Left lobe of liver (tissue), 2 donors: ENCODE results near the gene TNNC2. TPM values are rescaled to one million over a fixed set of nuclear protein-coding genes. Genes with fewer than 3 reads are reported as not detected.
A peak's percentile ranks its signal among the peaks of the same experiment; 100 is the strongest.
"Not testable (repeated sequence)": the region's sequence is repeated elsewhere in the genome, so short reads cannot be mapped to it uniquely, and the experiment has no call there.

ENCODE experiments used
- ATAC-seq: fragments of 200-7000 bp; cut with Tn5 transposase; one replicate; pipeline ENCODE4 v1.9.1; 2020; ENCODE audit warnings: mild to moderate bottlenecking, moderate library complexity
- DNase-seq: peaks from one replicate; pipeline ENCODE4 v3.0.0-alpha.2; 2020; ENCODE audit warnings: low spot score
- total RNA-seq: library from RNA; stranded (reverse); gene quantifications from one replicate; pipeline ENCODE4 v1.2.1, GENCODE V29; 2021
- donor health status: DM: no; HTN: no; CAD: no; lungs with moderate emphysema.
- donor health status: DM: no; HTN: yes; CAD: no.

The TNNC2 gene
- total RNA-seq, 1 donor from 2014 or later, result not detected

DNA sequence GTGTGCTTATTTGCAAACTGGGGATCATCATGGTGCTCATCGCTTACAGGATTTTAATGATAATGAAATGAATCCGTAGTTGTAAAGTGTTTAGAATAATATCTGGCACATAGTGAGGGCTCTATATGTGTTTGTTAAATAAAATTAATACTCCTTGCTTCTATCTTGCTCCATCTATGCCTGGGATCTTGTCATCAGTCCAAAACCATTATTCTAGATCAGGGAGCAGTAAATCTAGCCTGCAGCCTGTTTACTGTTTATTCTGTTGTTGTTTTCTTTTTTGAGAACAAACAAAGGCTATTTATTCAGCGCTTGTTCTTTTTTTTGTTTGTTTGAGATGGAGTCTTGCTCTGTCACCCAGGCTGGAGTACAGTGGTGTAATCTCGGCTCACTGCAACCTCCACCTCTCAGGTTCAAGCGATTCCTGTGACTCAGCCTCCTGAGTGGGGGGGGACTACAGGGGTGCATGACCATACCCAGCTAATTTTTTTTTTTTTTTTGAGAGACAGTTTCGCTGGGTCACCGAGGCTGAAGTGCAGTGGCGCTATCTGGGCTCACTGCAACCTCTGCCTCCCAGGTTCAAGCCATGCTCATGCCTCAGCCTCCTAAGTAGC is 22.0 kb upstream of the TNNC2 start:
- no peak for DNase-seq
- ATAC-seq, result no peak

DNA sequence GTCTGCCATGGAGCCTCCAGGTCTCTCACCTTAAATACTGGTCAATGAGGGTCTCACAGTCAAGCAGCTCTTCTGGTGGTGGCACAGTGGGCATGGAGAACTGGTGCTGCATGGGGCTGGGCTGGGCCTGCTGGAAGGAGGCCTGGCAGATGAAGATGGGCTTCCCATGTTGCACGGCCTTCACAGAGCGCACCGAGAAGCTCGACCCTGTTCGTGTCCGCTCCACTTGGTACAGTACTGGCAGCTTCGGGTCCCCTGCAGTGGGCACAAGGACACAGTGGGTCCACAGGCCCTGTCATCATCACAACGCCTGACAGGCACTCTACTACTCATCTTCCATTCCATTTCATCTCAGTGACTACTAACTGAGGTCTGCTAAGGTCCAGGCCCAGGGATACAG is 21.3 kb upstream of the TNNC2 start:
- ATAC-seq (no peak), DNase-seq (no peak)

DNA sequence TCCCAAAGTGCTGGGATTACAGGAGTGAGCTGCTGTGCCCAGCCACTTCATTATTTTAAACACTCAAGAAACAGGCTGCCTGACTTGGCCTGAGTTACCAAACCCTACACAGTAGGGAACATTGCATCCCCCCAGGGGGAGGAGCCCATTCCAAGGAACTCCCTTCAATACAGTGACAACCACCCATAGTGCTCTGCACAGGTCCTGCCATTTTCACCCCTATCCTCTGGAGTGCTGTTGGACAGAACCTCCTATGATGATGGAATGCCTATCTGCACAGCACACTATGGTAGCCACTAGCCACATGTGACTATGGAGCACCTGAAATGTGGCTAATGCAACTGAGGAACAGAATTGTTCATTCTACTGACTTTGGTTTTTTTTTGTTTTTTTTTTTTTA is 18.3 kb upstream of the TNNC2 start:
- ATAC-seq (no peak), DNase-seq (no peak)

DNA sequence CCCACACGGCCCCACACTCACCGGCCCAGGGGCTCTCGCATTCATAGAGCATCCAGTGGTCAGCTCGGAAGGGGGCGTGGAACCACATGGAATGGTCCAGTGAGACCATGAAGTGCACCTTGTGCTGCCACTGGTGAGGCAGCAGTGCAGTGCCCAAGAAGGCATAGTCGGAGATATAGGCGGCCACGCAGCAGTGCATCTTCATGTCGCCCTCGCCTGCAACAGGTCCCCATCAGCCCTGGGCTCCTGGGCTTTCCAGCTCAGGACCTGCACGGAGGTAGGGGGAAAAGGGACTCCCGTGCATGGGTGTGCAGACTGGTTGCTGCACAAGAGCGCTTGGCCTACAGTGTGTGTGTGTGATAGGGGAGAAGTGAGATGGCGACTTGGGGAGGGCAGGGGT is 16.4 kb upstream of the TNNC2 start:
- ATAC-seq (no peak), DNase-seq (no peak)

DNA sequence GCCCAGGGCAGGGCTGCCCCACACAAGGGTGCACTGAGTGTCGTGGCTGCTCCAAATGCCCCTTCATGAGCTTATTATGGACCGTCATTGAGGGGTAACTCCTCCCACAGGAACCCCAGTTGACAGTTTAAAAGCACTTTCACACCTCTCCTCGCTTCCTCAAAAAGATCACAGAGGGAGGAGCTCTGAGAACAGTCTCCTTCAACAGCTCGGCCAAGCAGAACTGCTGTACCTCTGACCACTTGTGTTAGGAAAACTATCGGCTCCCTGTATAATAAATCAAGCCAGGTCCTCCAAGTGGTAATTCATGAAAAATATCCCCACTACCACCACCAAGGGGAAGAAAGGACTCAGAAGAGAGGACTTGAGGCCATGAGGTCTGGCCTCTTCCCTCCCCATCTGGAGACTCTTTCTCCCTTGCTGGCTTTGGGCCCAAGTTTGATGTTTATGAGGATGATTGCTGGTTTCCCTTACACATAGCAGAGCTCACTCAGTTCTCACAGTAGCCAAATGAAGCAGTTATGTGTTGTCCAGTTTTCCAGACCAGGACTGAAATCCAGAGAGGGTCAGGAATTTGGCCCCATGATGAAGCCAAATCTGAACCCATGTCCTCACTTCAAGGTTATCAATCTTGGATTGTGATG is 15.2 kb upstream of the TNNC2 start:
- DNase-seq, result no peak
- ATAC-seq, result no peak

DNA sequence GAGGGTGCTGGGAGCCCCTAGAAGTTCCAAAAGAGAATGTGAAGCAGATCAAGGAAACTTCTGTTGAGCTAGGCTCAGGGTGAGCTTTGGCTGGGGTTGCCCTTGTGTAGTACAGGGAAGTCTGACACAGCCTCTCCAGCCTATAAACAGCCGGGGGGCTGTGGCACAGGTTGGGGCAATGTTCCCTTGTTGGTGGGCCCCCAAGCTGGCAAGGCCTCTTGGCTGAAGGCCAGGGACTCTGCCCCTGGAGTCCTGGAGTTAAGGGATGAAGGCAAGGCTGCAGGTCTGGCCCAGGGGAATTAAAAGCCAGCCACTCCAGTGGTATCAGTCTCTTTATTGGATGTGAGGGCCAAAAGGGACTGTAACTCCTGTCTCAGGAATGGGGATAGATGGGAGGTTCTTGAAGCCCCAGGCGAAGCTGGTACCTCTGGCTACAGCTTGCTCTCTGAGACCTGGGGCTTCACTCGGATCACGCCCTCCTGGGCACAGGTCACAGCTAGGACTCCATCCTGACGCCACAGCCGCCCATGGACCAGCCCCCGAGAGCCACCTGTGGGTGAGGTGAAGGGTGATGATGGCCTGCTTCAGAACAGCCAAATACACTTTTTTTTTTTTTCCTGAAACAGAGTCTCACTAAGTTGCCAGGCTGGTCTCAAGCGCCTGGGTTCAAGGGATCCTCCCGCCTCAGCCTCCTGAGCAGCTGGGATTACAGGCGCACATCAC is 14.5 kb upstream of the TNNC2 start:
- DNase-seq, result no peak
- no peak for ATAC-seq

DNA sequence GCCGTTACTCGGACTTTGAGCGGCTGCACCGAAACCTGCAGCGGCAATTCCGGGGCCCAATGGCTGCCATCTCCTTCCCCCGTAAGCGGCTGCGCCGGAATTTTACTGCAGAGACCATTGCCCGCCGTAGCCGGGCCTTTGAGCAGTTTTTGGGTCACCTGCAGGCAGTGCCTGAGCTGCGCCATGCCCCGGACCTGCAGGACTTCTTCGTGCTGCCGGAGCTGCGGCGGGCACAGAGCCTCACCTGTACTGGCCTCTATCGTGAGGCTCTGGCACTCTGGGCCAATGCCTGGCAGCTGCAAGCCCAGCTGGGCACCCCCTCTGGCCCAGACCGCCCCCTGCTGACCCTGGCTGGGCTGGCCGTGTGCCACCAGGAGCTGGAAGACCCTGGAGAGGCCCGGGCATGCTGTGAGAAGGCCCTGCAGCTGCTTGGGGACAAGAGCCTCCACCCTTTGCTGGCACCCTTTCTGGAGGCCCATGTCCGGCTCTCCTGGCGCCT is 13.6 kb upstream of the TNNC2 start:
- DNase-seq, result no peak
- peak; percentile 11 for ATAC-seq

DNA sequence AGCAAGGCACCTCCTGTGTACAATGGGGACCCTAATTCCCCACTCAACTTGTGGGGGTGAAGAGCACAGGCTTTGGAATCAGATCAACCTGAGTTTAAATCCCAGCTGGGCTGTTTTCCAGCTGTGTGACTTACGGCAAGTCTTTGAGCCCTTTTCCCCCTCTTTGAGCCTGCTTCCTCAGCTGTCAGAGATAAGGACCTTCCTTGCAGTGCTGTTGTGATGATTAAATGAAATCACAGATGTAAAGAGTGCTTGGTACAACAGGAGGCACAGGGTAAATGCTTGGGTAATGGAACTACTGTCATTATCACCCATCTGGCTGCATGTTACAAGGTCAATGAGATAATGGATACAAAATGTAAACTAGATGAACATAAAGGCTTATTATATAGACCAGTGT is 9.7 kb upstream of the TNNC2 start:
- ATAC-seq (no peak), DNase-seq (no peak)

DNA sequence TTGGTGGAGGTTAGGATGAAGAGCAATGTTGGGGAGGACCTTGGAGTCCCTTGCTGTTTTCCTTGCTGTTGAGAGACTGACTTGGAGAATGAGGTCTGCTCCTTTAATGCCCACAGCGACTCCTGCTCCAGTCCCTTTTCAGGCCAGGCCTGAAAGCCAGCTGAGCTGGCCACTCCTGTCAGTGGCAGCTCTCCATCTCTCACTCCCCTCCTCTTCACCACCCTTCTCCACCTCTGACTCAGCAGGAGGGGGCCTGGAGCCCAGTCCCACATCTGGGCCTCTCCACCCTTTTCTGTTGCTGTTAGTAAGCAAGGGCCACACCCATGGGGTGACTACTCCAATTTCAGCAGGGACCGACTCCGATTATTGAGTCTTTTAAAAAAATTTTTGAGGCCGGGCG is 8.7 kb upstream of the TNNC2 start:
- no peak for ATAC-seq
- no peak for DNase-seq

DNA sequence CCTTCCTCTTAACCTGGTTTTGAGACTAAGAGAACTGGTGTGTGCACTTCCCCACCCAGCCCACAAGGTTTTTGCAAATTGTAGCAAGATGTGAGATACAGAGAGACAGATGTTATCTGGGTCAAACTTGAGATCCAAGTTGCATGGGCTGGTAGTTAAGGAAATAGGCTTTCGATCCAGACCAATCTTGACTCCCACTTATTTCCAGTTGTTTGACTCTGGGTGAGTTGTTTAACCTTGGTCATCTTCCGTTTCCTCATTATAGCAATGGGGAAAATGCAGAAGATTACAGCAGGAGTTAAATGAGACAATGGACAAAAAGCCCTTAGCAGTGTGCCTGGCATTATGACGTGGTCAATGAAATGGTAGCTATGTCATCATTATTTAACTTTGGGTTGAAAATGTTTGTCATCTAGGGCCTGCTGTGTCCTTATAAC is 8.2 kb upstream of the TNNC2 start:
- ATAC-seq (no peak), DNase-seq (no peak)

DNA sequence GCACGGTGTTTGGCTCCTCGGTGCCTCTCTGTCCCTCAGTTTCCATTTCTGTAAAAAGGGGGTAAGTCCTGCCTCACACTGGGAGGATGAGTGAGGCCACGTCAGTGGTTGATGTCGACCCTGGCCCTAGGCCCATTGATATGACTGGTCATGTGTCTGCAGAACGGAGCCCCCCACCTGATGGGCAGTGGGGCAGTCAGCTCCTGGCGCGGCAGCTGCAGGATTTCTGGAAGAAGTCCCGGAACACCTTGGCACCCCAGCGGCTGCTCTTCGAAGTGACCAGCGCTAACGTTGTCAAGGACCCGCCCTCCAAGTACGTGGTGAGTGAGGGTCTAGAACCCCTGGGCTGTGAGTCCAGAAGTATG is 7.7 kb upstream of the TNNC2 start:
- ATAC-seq (no peak), DNase-seq (no peak)

DNA sequence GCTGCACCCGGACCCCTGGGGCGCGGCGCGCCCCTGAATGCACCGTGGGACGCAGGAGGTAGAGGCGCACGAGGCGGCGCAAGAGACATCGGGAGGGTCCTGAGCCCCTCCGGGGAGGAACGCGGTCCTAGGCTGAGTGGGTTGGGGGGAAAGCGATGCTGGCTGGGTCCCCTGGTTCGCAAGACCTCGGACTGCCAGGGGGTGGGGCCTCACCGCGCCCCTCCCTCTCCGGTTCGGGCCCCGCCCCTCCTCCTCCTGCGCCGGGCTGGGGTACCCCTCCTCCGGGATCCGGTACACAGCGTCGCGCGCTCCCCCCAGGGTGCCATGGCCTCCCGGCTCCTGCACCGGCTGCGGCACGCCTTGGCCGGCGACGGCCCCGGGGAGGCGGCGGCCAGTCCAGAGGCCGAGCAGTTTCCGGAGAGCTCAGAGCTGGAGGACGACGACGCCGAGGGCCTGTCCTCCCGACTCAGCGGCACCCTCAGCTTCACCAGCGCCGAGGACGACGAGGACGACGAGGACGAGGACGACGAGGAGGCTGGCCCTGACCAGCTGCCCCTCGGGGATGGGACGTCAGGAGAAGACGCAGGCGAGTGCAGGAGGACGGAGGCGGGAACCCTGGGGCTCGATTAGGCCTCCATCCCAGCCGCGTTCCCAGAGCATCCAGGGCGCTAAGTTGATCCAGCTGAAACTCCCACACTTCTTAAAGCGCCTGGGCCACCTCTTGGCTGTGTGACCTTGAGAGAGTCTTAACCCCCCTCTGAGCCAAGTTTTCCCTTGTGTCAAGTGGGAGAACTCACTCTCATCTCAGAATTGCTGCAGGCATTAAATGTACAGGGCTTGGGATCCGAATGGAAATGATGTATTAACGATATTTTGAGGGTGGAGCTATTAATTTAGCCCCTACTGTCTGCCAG is 7.0 kb upstream of the TNNC2 start:
- DNase-seq (peak; percentile 75), ATAC-seq (peak; percentile 87)

DNA sequence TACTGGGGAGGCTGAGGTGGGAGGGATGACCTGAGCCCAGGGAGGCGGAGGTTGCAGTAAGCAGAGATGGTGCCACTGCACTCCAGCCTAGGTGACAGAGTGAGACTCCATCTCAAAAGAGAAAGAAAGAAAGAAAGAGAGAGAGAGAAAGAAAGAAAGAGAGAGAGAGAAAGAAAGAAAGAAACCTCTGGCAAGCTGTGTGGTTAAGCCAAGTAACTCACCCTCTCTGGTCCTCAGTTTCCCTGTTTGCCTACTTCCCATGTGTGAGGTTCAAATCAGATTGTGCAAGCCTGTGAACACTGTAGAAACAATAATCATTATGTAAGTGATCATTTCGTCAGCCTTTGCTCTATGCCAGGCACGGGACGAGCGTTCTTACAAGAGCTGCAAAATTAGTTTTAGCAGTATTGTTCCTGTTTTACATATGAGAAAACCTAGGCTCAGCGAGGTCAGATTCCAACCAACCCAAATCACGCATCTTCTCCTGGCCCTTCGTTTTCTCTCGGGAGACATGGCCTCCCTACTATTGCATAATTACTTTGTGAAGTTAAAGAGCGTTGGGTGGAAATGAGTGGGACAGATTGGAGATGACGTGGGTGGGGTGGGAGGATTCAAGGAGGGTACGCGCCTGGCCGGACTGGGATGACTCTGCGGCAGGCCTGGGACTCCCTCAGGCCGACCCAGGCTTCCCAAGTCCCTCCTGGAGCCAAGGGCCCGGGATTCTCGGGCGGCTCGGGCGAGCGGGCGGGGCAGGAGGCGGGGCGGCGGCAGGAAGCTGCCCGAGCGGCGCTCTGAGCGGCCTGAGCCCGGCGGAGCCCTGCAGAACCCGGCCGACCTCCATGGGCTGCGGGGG is 6.1 kb upstream of the TNNC2 start, which contains the start of gene SNX21:
Gene SNX21 (plus strand): TSS at position 770 of the 853 bp plus-strand sequence. CDS start 121 bp downstream, outside the sequence.
- peak; percentile 78 for DNase-seq
- peak; percentile 91 for ATAC-seq

DNA sequence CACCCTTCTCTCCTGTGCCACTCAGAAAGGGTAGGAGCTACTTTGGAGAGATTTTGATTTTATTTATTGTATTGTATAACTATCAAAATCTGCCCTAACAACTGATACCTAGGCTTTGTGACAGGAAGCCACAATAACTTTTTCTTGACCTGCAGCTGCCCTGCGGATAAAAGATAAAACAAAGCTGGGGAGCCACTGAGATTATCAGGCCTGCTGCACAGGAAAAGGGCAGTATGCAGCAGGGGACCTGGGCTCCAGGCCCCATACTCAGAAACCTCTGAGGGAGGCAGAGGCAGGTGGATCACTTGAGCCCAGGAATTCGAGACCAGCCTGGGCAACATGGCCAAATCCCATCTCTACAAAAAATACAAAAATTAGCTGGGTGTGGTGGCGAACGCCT is 5.5 kb upstream of the TNNC2 start:
- no peak for ATAC-seq
- DNase-seq, result no peak

DNA sequence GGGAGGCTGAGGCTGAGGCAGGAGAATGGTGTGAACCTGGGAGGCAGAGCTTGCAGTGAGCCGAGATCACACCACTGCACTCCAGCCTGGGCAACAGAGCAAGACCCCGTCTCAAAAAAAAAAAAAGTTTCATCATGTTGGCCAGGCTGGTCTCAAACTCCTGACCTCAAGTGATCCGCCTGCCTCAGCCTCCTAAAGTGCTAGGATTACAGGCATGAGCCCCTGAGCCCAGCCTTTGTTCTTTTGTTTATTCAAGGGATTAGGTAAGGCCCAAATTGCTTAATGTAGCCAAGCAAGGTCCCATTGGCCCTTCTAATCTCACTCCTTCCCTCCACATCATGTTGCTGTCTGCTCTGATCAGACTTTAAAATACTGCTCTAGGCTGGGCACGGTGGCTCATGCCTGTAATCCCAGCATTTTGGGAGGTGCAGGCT is 2.6 kb upstream of the TNNC2 start:
- not testable (repeated sequence) for ATAC-seq, DNase-seq

DNA sequence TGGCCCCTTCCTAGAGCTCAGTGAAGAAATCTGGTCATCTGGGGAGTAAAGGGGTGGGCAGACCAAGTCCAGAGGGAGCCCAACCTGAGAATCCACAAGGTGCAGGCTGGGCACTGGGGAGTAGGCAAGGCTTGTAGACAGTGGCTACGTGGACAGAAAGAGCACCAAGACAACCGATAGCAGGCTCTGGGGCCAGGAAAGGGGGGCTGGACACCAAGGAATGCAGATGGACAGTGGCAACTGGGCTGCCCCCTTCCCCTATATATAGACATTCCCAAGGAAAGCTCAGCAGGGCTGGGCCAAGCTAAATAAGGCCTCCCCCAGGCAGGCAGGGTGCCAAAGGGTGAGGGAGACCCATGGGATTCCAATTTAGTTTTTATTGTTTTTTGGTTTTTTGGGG is 1.5 kb upstream of the TNNC2 start:
- no peak for ATAC-seq
- DNase-seq, result no peak

DNA sequence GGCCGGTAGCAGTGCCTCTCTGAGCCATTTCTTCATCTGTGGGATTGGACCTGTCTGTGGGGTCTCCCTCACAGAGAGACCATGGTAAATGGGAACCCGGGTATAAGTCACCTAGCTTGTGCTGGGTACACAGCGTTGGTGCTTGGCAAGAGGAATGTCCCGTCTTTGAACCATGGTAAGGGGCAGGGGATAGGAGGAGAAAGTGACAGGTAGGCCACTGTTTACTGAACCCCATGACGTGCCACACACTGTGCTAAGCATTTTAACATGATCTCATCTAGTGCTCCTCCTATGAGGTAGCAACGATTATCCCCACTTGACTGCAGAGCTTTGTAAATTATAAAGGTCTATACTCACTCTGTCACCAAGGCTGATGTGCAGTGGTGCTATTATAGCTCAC is 600 bp upstream of the TNNC2 start:
- no peak for ATAC-seq
- DNase-seq, result no peak

DNA sequence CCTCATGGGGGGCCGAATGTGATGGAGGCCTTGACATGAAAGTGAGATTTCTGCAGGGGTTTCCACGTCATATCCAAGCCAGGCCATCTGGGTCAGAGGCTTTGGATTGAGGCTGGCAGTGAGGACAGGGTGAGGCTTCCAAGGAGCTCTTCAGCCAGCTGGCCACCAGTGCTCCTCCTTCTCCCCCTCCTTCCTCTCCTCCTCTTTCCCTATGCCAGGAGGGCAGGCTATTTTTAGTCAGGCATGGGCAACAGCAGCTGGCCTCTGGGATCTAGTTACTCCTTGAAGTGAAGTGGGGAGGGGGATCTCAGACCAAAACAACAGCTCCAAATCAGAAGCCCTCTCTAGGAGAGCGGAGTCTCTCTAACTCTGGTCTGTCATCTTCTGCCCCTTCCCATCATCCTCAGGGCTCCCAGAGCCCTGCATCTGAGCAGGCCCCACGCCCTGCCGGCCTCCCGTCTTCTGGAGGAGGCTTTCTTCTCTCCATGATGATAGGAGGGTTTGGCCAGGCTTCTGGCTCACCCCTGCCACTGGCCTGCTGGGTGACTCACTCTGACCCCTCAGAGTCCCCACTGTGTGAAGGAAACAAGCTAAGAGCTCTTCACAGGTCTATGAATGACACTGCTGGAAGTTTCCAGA is 612 bp downstream of the TNNC2 start:
- no peak for DNase-seq
- no peak for ATAC-seq
